Ovary (tissue), 9 donors: ENCODE data around the gene RIMBP3C. TPM values are rescaled to one million over a fixed set of nuclear protein-coding genes. Genes with fewer than 3 reads are reported as not detected.
"Not testable (repeated sequence)": the region's sequence is repeated elsewhere in the genome, so short reads cannot be mapped to it uniquely, and the experiment has no call there.

ENCODE experiments used
- DNase-seq, 5 donors: peaks; one replicate each; pipeline ENCODE4 v3.0.0-alpha.2; 2019 to 2020
- H3K27ac ChIP-seq, 2 donors: fragments of 200-600 bp; one replicate each; pipeline versions ENCODE4 v1.5.1 to v1.8.0; 2019 to 2022
- H3K27me3 ChIP-seq: fragments of 200-600 bp; one replicate; pipeline ENCODE4 v1.8.0; 2022
- H3K36me3 ChIP-seq: fragments of 200-600 bp; sonication (generic); one replicate; pipeline ENCODE4 v1.5.1; 2019
- H3K4me1 ChIP-seq: one replicate; pipeline ENCODE4 v1.8.1; 2013; ENCODE audit warnings: mild to moderate bottlenecking, moderate library complexity; ENCODE audit not compliant: insufficient read depth
- H3K4me3 ChIP-seq: fragments of 200-600 bp; sonication (generic); one replicate; pipeline ENCODE4 v1.5.1; 2017
- H3K9me3 ChIP-seq, 2 donors: fragments of 200-600 bp in 1 of 2; sonication (generic) in 1 of 2; one replicate each; pipeline versions ENCODE4 v1.5.1 to v1.8.1; 2013 to 2019; ENCODE audit warnings: mild to moderate bottlenecking in 1 of 2, moderate library complexity in 1 of 2
- WGBS, 3 donors: extraction: QIAGEN DNeasy Blood & Tissue Kit in 1 of 3; methylation state at CpG; one replicate each; pipeline versions ENCODE4 v1.1.5 to v1.1.7; 2013 to 2017; 5-methylcytosine and 5-hydroxymethylcytosine counted together
- intact Hi-C, 4 donors: fragments of 100-400 bp; cut with DNase I; formaldehyde crosslinking; loops; one replicate each; pipeline versions ENCODE4 v1.11.0 to v1.15.1; 2022 to 2023
- polyA plus RNA-seq, 2 donors: library from polyadenylated mRNA; stranded (reverse); fragments of 200-250 nt in 1 of 2; fragments of 350-450 nt in 1 of 2; fragmentation: Illumina TruSeq in 1 of 2; extraction: RNeasy Lipid Tissue Mini Kit (QIAGEN cat#74804) in 1 of 2; gene quantifications; one replicate each; pipeline ENCODE4 v1.2.3, GENCODE V29; 2013 to 2014
- small RNA-seq: library from RNA; depleted of rRNA; stranded (forward); fragments of <200 nt; gene quantifications from one replicate; pipeline ENCODE3, GENCODE V24; 2016
- total RNA-seq, 7 donors: library from RNA; depleted of rRNA in 2 of 7; stranded (reverse); fragments of >200 nt in 2 of 7; fragmentation: NEBNext Ultra II Directional in 3 of 7; extraction: Animal tissue kit (Norgen Biotek cat#: 25700) in 3 of 7; gene quantifications; one replicate each; pipeline versions ENCODE4 v1.1.0 to v1.2.4, GENCODE V29; 2016 to 2023
- donor health status: DM: no; HTN: no; CAD: no; lungs with moderate emphysema.
- donor health status: DM: no; HTN: no; CAD: no.
- donor health status: Bipolar disorder and iron deficiency.
- donor health status: DM: yes; HTN: yes; CAD: no.
- donor health status: DM: no; HTN: no; CAD: no.
- donor health status: DM: yes; HTN: yes; CAD: no.

RIMBP3C gene
- total and polyA plus RNA-seq, 9 donors = 0.04 to 0.25 (median 0.15) TPM; not detected in 4

DNA sequence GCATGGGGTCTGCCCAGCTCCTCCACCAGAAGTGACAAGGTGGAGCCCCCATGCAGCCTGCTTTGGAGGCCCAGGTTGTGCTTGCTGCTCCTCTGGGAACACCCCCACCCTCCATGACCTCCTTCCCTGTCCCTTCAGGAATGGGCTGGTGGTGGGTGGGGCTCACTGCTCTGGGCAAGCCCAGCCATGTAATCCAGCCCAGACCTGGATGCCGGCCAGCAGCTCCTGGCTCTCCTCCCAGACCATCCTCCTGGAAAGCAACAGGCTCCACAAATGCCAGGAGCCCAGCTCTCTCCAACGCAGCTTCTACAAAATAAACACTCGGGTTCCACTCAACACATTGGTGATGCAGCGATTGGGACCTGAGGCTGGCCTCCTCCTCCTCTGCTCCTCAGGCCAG is 53.3 kb downstream of the RIMBP3C start:
- DNase-seq, H3K4me1 ChIP-seq, H3K36me3 ChIP-seq, H3K27ac ChIP-seq, intact Hi-C loops, H3K4me3 ChIP-seq, H3K27me3 ChIP-seq, H3K9me3 ChIP-seq: not testable (repeated sequence)
- no CpG with 5 or more reads among the region's 4 CpGs for WGBS, 3 donors

Small RNA genes within 50 kb of the gene (small RNA-seq; reads per million reads assigned to genes)
- gene RF00492 (not detected), gene RN7SKP221 (not detected)

Other genes starting within 250 kb of the RIMBP3C start
- under 1 TPM in 5 of 7 donors, not detected in 2; 0.08 to 0.20 (median 0.12) TPM for gene RIMBP3B, start 167.7 kb downstream of the RIMBP3C start, total RNA-seq
- gene RIMBP3B, start 167.7 kb downstream of the RIMBP3C start, polyA plus RNA-seq = not detected
- gene HIC2, start 134.1 kb downstream of the RIMBP3C start, total RNA-seq = 1 to 10 TPM; 2.9 to 8.6 (median 6.6) TPM
- 1 to 10 TPM; 1.3 to 3.3 TPM for gene HIC2, start 134.1 kb downstream of the RIMBP3C start, polyA plus RNA-seq
- 1 to 10 TPM in 5 of 7 donors, under 1 TPM in 2; 0.37 to 2.4 (median 1.1) TPM for gene TMEM191C, start 84.1 kb downstream of the RIMBP3C start, total RNA-seq
- 1 to 10 TPM in 1 of 2 donors, under 1 TPM in 1; 0.27 to 1.4 TPM for gene TMEM191C, start 84.1 kb downstream of the RIMBP3C start, polyA plus RNA-seq
- gene UBE2L3, start 16.3 kb upstream of the RIMBP3C start, total RNA-seq = 10 to 100 TPM; 20.3 to 42.0 (median 39.9) TPM
- gene UBE2L3, start 16.3 kb upstream of the RIMBP3C start, polyA plus RNA-seq = 100 to 1,000 TPM in 1 of 2 donors, 10 to 100 TPM in 1; 30.7 to 105 TPM
- gene YDJC, start 78.6 kb upstream of the RIMBP3C start, total RNA-seq = 10 to 100 TPM; 11.4 to 45.1 (median 17.0) TPM
- gene YDJC, start 78.6 kb upstream of the RIMBP3C start, polyA plus RNA-seq = 10 to 100 TPM in 1 of 2 donors, 1 to 10 TPM in 1; 1.8 to 19.4 TPM
- under 1 TPM; 0.46 to 0.88 (median 0.66) TPM for gene CCDC116, start 81.3 kb upstream of the RIMBP3C start, total RNA-seq
- under 1 TPM in 1 of 2 donors, not detected in 1; 0.85 TPM for gene CCDC116, start 81.3 kb upstream of the RIMBP3C start, polyA plus RNA-seq
- 10 to 100 TPM; 10.2 to 30.4 (median 17.0) TPM for gene SDF2L1, start 90.8 kb upstream of the RIMBP3C start, total RNA-seq
- 10 to 100 TPM in 1 of 2 donors, 1 to 10 TPM in 1; 2.1 to 15.9 TPM for gene SDF2L1, start 90.8 kb upstream of the RIMBP3C start, polyA plus RNA-seq
- 10 to 100 TPM; 13.6 to 35.3 (median 22.5) TPM for gene PPIL2, start 114.6 kb upstream of the RIMBP3C start, total RNA-seq
- 10 to 100 TPM; 15.5 to 22.0 TPM for gene PPIL2, start 114.6 kb upstream of the RIMBP3C start, polyA plus RNA-seq
- gene YPEL1, start 184.3 kb upstream of the RIMBP3C start, total RNA-seq = 10 to 100 TPM in 2 of 7 donors, 1 to 10 TPM in 5; 2.9 to 11.4 (median 7.0) TPM
- gene YPEL1, start 184.3 kb upstream of the RIMBP3C start, polyA plus RNA-seq = 10 to 100 TPM in 1 of 2 donors, 1 to 10 TPM in 1; 8.5 to 10.2 TPM